HCT116 (cell line): ENCODE data around the gene MRPS23. TPM values are rescaled to one million over a fixed set of nuclear protein-coding genes. Genes with fewer than 3 reads are reported as not detected.
A peak's percentile ranks its signal among the peaks of the same experiment; 100 is the strongest.

Source experiments
- ATAC-seq: fragments of 200-7000 bp; cut with Tn5 transposase; 2 replicates; pipeline ENCODE4 v1.9.1; 2020; ENCODE audit warnings: mild to moderate bottlenecking, moderate library complexity
- BruUV-seq: library from RNA; stranded (reverse); fragments of 400-500 nt; replicated peaks from 2 replicates; lab custom pipeline; 2021; lab: Mats Ljungman, UMichigan
- CTCF ChIA-PET: fragments of 300-600 bp; sonication (Branson Sonifier 250); formaldehyde crosslinking; loops from one replicate; lab custom pipeline; 2021; ENCODE audit warnings: antibody characterized with exemption; lab: Charles Lee
- POLR2A ChIA-PET: fragments of 300-600, 350-600 bp; sonication (Branson Sonifier 250); formaldehyde crosslinking; loops from one replicate; lab custom pipeline; 2021; ENCODE audit warnings: antibody characterized with exemption; lab: Charles Lee
- RAD21 ChIA-PET, 2 experiments: fragments of 300-600 bp; sonication (Branson Sonifier 250); formaldehyde crosslinking; loops; one replicate each; lab custom pipeline; 2023; ENCODE audit warnings: low total read pairs in 2 of 2; ENCODE audit not compliant: uncharacterized antibody in 2 of 2, unreplicated experiment in 2 of 2, low non-redundant PET in 1 of 2; lab: Charles Lee
- DNase-seq: peaks from one replicate; pipeline ENCODE4 v3.0.0-alpha.2; 2010; ENCODE audit warnings: low read depth, low spot score
- H2AFZ ChIP-seq: fragments of 200-600 bp; shearing (Covaris generic), sonication (generic); 2 replicates; pipeline ENCODE4 v1.6.1; 2017; ENCODE audit warnings: low read depth, mixed run types, mixed read lengths, antibody characterized with exemption, low read length; ENCODE audit not compliant: poor library complexity, severe bottlenecking
- H3K27ac ChIP-seq: 2 replicates; pipeline ENCODE4 v1.5.1; 2012; ENCODE audit warnings: low read depth, low read length
- H3K27me3 ChIP-seq: fragments of 200-600 bp; sonication (generic); 2 replicates; pipeline ENCODE4 v1.6.1; 2016; ENCODE audit warnings: mixed run types, low read length, mixed read lengths; ENCODE audit not compliant: insufficient read depth
- H3K36me3 ChIP-seq, 2 experiments: fragments of 200-500 bp in 1 of 2; fragments of 200-600 bp in 1 of 2; sonication (Bioruptor generic) in 1 of 2; sonication (generic) in 1 of 2; 2 replicates each; pipeline versions ENCODE4 v1.5.1 to v1.6.1; 2014 to 2016; ENCODE audit warnings: low read length in 2 of 2, inconsistent platforms in 1 of 2, mixed read lengths in 1 of 2, mixed run types in 1 of 2; ENCODE audit not compliant: insufficient read depth in 2 of 2, control insufficient read depth in 1 of 2
- H3K4me1 ChIP-seq, 2 experiments: fragments of 200-600 bp in 1 of 2; sonication (generic) in 1 of 2; 2 replicates each; pipeline versions ENCODE4 v1.5.1 to v1.6.1; 2012 to 2017; ENCODE audit warnings: low read length in 2 of 2, inconsistent platforms in 1 of 2, mild to moderate bottlenecking in 1 of 2, mixed read lengths in 1 of 2, mixed run types in 1 of 2, moderate library complexity in 1 of 2; ENCODE audit not compliant: insufficient read depth in 2 of 2, control insufficient read depth in 1 of 2
- H3K4me2 ChIP-seq: fragments of 200-600 bp; sonication (generic); 2 replicates; pipeline ENCODE4 v1.6.1; 2017; ENCODE audit warnings: mixed run types, low read length, mixed read lengths
- H3K4me3 ChIP-seq, 2 experiments: fragments of 200-600 bp in 1 of 2; sonication (generic) in 1 of 2; replicated peaks in 1 of 2; 2 replicates each; pipeline ENCODE4 v1.5.1; 2011 to 2016; ENCODE audit warnings: low read length in 2 of 2, control low read depth in 1 of 2, low read depth in 1 of 2, mild to moderate bottlenecking in 1 of 2, mixed read lengths in 1 of 2, mixed run types in 1 of 2
- H3K79me2 ChIP-seq: fragments of 200-600 bp; sonication (generic); 2 replicates; pipeline ENCODE4 v1.6.1; 2017; ENCODE audit warnings: mild to moderate bottlenecking, mixed run types, low read length, moderate library complexity, mixed read lengths; ENCODE audit not compliant: insufficient read depth
- H3K9ac ChIP-seq: fragments of 200-600 bp; sonication (generic); 2 replicates; pipeline ENCODE4 v1.6.1; 2016; ENCODE audit warnings: low read length, mixed read lengths
- H3K9me2 ChIP-seq: fragments of 200-600 bp; sonication (generic), shearing (Covaris generic); 2 replicates; pipeline ENCODE4 v1.6.1; 2017; ENCODE audit warnings: mixed run types, mild to moderate bottlenecking, moderate library complexity; ENCODE audit not compliant: insufficient read depth
- H3K9me3 ChIP-seq, 2 experiments: fragments of 200-500 bp in 1 of 2; fragments of 200-600 bp in 1 of 2; sonication (Bioruptor generic) in 1 of 2; sonication (generic) in 1 of 2; 2 replicates each; pipeline ENCODE4 v1.6.1; 2014 to 2017; ENCODE audit warnings: low read length in 2 of 2, mixed read lengths in 2 of 2, inconsistent platforms in 1 of 2, low read depth in 1 of 2, mild to moderate bottlenecking in 1 of 2, mixed run types in 1 of 2, moderate library complexity in 1 of 2; ENCODE audit not compliant: control insufficient read depth in 1 of 2, insufficient read depth in 1 of 2
- H4K20me1 ChIP-seq: fragments of 200-600 bp; sonication (generic), shearing (Covaris generic); 2 replicates; pipeline ENCODE4 v1.6.1; 2017; ENCODE audit warnings: mixed run types, mild to moderate bottlenecking, moderate library complexity; ENCODE audit not compliant: insufficient read depth
- ATF3 ChIP-seq: IDR thresholded peaks from 2 replicates; pipeline ENCODE4 v1.6.1; 2012
- CTCF ChIP-seq, 3 experiments: fragments of 200-600 bp in 1 of 3; sonication (generic) in 1 of 3; IDR thresholded peaks in 2 of 3; conservative IDR thresholded peaks in 1 of 3; 2 replicates each; pipeline ENCODE4 v1.5.1; 2012 to 2017; ENCODE audit warnings: low read depth in 2 of 3, low read length in 2 of 3, antibody characterized with exemption in 1 of 3, borderline replicate concordance in 1 of 3, control low read depth in 1 of 3, mild to moderate bottlenecking in 1 of 3, mixed read lengths in 1 of 3, mixed run types in 1 of 3, moderate library complexity in 1 of 3; ENCODE audit not compliant: insufficient read depth in 1 of 3
- EGR1 ChIP-seq: IDR thresholded peaks from 2 replicates; pipeline ENCODE4 v1.6.1; 2012; ENCODE audit warnings: low read depth
- ELF1 ChIP-seq: IDR thresholded peaks from 2 replicates; pipeline ENCODE4 v1.6.1; 2012; ENCODE audit warnings: low read depth, borderline replicate concordance
- EZH2 ChIP-seq: fragments of 200-600 bp; sonication (generic); IDR thresholded peaks from 2 replicates; pipeline ENCODE4 v1.6.1; 2017; ENCODE audit warnings: antibody characterized with exemption, mixed run types
- FOSL1 ChIP-seq: IDR thresholded peaks from 2 replicates; pipeline ENCODE4 v1.6.1; 2012; ENCODE audit warnings: low read depth
- JUND ChIP-seq: IDR thresholded peaks from 2 replicates; pipeline ENCODE4 v1.6.1; 2012
- MAX ChIP-seq: IDR thresholded peaks from 2 replicates; pipeline ENCODE4 v1.6.1; 2012
- POLR2A ChIP-seq: IDR thresholded peaks from 2 replicates; pipeline ENCODE4 v1.7.0; 2011; ENCODE audit warnings: borderline replicate concordance; ENCODE audit not compliant: insufficient read depth, insufficient read length; ENCODE audit errors: extremely low read depth
- POLR2AphosphoS5 ChIP-seq: IDR thresholded peaks from 2 replicates; pipeline ENCODE4 v1.6.1; 2011; ENCODE audit warnings: mild to moderate bottlenecking, low read depth, low read length, moderate library complexity
- RAD21 ChIP-seq: IDR thresholded peaks from 2 replicates; pipeline ENCODE4 v1.6.1; 2012; ENCODE audit warnings: low read depth, mild to moderate bottlenecking
- REST ChIP-seq: IDR thresholded peaks from 2 replicates; pipeline ENCODE4 v1.6.1; 2012; ENCODE audit warnings: low read depth
- SP1 ChIP-seq: IDR thresholded peaks from 2 replicates; pipeline ENCODE4 v1.6.1; 2012; ENCODE audit warnings: low read depth
- SRF ChIP-seq: IDR thresholded peaks from 2 replicates; pipeline ENCODE4 v1.6.1; 2012; ENCODE audit warnings: low read depth
- TCF7L2 ChIP-seq: IDR thresholded peaks from 2 replicates; pipeline ENCODE4 v1.7.0; 2011; ENCODE audit warnings: borderline replicate concordance, inconsistent platforms; ENCODE audit not compliant: insufficient read depth, insufficient read length; ENCODE audit errors: extremely low read depth
- YY1 ChIP-seq: IDR thresholded peaks from 2 replicates; pipeline ENCODE4 v1.6.1; 2011; ENCODE audit warnings: low read length, low read depth, moderate library complexity, mild to moderate bottlenecking; ENCODE audit not compliant: insufficient replicate concordance; ENCODE audit errors: extremely low read depth
- ZBTB33 ChIP-seq: IDR thresholded peaks from 2 replicates; pipeline ENCODE4 v1.6.1; 2011; ENCODE audit warnings: mild to moderate bottlenecking, low read length, moderate library complexity; ENCODE audit not compliant: insufficient replicate concordance; ENCODE audit errors: extremely low read depth
- ZNF274 ChIP-seq: fragments of 200-500 bp; sonication (Bioruptor generic); IDR thresholded peaks from 2 replicates; pipeline ENCODE4 v1.6.1; 2014; ENCODE audit warnings: mild to moderate bottlenecking, low read depth, low read length, inconsistent platforms
- intact Hi-C: fragments of 100-400 bp; cut with micrococcal nuclease; formaldehyde crosslinking; loops from 2 replicates; pipeline ENCODE4 v1.10.0; 2022
- total RNA-seq: library from RNA; stranded (reverse); gene quantifications from one replicate; pipeline ENCODE4 v1.2.1, GENCODE V29; 2021; ENCODE audit not compliant: unreplicated experiment

Gene MRPS23
- total RNA-seq, 1 experiment from 2014 or later, result 109 TPM

GRCh38 chr17:57860414-57860999 is 10.7 kb upstream of the MRPS23 start:
- no peak overlapping the region for H2AFZ ChIP-seq
- peaks cover 54 to 84% of the 10 kb centered on the region in 2 experiments for H3K4me1 ChIP-seq
- no peak for DNase-seq
- H4K20me1 ChIP-seq, result no peaks in the 10 kb centered on the region
- H3K9ac ChIP-seq, result peak overlapping the region; percentile 59
- peak; percentile 5 for ATAC-seq
- TF ChIP-seq EGR1 (no peak), SP1 (no peak), ELF1 (no peak), POLR2AphosphoS5 (no peak), FOSL1 (no peak), TCF7L2 (no peak), SRF (no peak), RAD21 (no peak), ZNF274 (no peak), YY1 (no peak), REST (no peak), CTCF (IDR thresholded peaks at IDR 0.05 in 2 of 3, conservative IDR thresholded peaks at IDR 0.05 in 1 of 3; ENCODE audit: borderline replicate concordance in 1 of 3, insufficient read depth in 1 of 3, low read depth in 2 of 3, low read length in 2 of 3) (no peak), ZBTB33 (no peak), POLR2A (no peak), ATF3 (no peak), EZH2 (no peak), JUND (no peak), MAX (no peak)
- no peaks in the 10 kb centered on the region; a peak in 1 of 4 replicates for H3K36me3 ChIP-seq
- no peaks in the 10 kb centered on the region for H3K9me2 ChIP-seq
- peak overlapping the region; percentile 38 to 51 for H3K4me3 ChIP-seq
- no peaks in the 10 kb centered on the region for H3K79me2 ChIP-seq
- BruUV-seq, result no TSS peak
- H3K27me3 ChIP-seq, result no peaks in the 10 kb centered on the region
- intact Hi-C loops, result no loop called here
- H3K9me3 ChIP-seq, result no peaks in the 10 kb centered on the region
- ChIA-PET RAD21 (interaction anchor here (0.6 to 2.3 kb wide), 41 partner anchors 9 to 252 kb away, joined by 3 to 18 read pairs (median 4); partner anchors contain the start of genes CUEDC1 (in 2 of the 2), MRPS23 (in 2 of the 2), DYNLL2 (in 1 of the 2) and SRSF1 (in 1 of the 2)), POLR2A (interaction anchor here (0.6 to 4.2 kb wide), 17 partner anchors 9 to 194 kb away, joined by 3 to 53 read pairs (median 4); partner anchors contain the start of genes MRPS23, SRSF1 and VEZF1), CTCF (interaction anchor here (0.6 to 12.4 kb wide), 24 partner anchors 8 to 312 kb away, joined by 3 to 288 read pairs (median 5); partner anchors contain the start of genes CUEDC1, MRPS23, SRSF1 and VEZF1)
- peak overlapping the region; percentile 79 for H3K27ac ChIP-seq
- peak overlapping the region; percentile 86 for H3K4me2 ChIP-seq
